Psoas muscle (tissue), 8 donors: ENCODE data around the gene DEPDC1B. TPM values are rescaled to one million over a fixed set of nuclear protein-coding genes. Genes with fewer than 3 reads are reported as not detected.
"Not testable (repeated sequence)": the region's sequence is repeated elsewhere in the genome, so short reads cannot be mapped to it uniquely, and the experiment has no call there.

Experiments used
- ATAC-seq, 4 donors: fragments of 200-7000 bp; cut with Tn5 transposase; one replicate each; pipeline ENCODE4 v1.9.1; 2020; ENCODE audit warnings: moderate library complexity in 3 of 4, mild to moderate bottlenecking in 2 of 4
- DNase-seq, 2 donors: peaks; one replicate each; pipeline ENCODE4 v3.0.0-alpha.2; 2020
- H3K27ac ChIP-seq: fragments of 200-600 bp; one replicate; pipeline ENCODE4 v1.8.0; 2022
- H3K27me3 ChIP-seq, 3 donors: fragments of 200-600 bp in 1 of 3; one replicate each; pipeline versions ENCODE4 v1.6.1 to v1.8.0; 2013 to 2022; ENCODE audit warnings: low read length in 2 of 3, mild to moderate bottlenecking in 2 of 3, moderate library complexity in 1 of 3; ENCODE audit not compliant: insufficient read depth in 3 of 3
- H3K36me3 ChIP-seq, 2 donors: fragments of 200-600 bp in 1 of 2; one replicate each; pipeline versions ENCODE4 v1.6.1 to v1.8.0; 2013 to 2022; ENCODE audit warnings: low read depth in 1 of 2, mild to moderate bottlenecking in 1 of 2, moderate library complexity in 1 of 2; ENCODE audit not compliant: insufficient read depth in 1 of 2
- H3K4me1 ChIP-seq: fragments of 200-600 bp; one replicate; pipeline ENCODE4 v1.8.0; 2022
- H3K4me3 ChIP-seq: fragments of 200-600 bp; one replicate; pipeline ENCODE4 v1.8.0; 2022; ENCODE audit warnings: mild to moderate bottlenecking
- H3K9me3 ChIP-seq: fragments of 200-600 bp; one replicate; pipeline ENCODE4 v1.8.0; 2022
- WGBS, 3 donors: extraction: QIAGEN DNeasy Blood & Tissue Kit; methylation state at CpG; one replicate each; pipeline versions ENCODE4 v1.1.6 to v1.1.7; 2013; 5-methylcytosine and 5-hydroxymethylcytosine counted together
- intact Hi-C, 2 donors: fragments of 100-400 bp; cut with DNase I; formaldehyde crosslinking; loops; one replicate each; pipeline versions ENCODE4 v1.11.0 to v1.14.2; 2022
- polyA plus RNA-seq, 3 donors: library from polyadenylated mRNA; stranded (reverse); fragments of 200-250 nt; gene quantifications; one replicate each; pipeline ENCODE4 v1.2.3, GENCODE V29; 2013
- total RNA-seq, 4 donors: library from RNA; stranded (reverse); fragmentation: NEBNext Ultra II Directional in 2 of 4; extraction: Animal tissue kit (Norgen Biotek cat#: 25700) in 2 of 4; gene quantifications; one replicate each; pipeline versions ENCODE4 v1.2.1 to v1.2.4, GENCODE V29; 2021 to 2023
- TF ChIP-seq, protein P1 (sequence below): fragments of 200-600 bp; IDR thresholded peaks from one replicate; pipeline ENCODE4 v1.8.0; 2022; ENCODE audit warnings: antibody characterized with exemption
- donor health status: healthy with polysubstance abuse.
- donor health status: DM: no; HTN: no; CAD: no; lungs with moderate emphysema.
- donor health status: Bipolar disorder and iron deficiency.
- donor health status: healthy.
- donor health status: DM: yes; HTN: yes; CAD: no.
- donor health status: DM: no; HTN: no; CAD: no.
- donor health status: DM: no; HTN: no; CAD: no.
- donor health status: DM: yes; HTN: yes; CAD: no.

Gene DEPDC1B
- total and polyA plus RNA-seq, 7 donors = 0.05 to 0.15 (median 0.06) TPM; not detected in 4

DNA sequence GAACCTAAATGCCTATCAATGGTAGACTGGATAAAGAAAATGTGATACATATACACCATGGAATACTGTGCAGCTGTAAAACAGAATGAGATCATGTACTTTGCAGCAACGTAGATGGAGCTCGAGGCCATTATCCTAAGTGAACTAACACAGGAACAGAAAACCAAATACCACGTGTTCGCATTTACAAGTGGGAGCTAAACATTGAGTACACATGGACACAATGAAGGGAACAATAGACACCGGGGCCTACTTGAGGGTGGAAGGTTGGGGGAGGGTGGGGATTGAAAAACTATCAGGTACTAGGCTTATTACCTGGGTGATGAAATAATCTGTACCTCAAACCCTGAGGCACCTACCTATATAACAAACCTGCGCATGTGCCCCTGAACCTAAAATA is 22.4 kb upstream of the DEPDC1B start:
- WGBS, 3 donors = 64 to 82% (median 68%) methylated on average over 6 of the region's 6 CpGs
- Histone ChIP-seq H3K9me3 (no peaks in the 10 kb centered on the region), H3K27ac (no peak overlapping the region), H3K4me3 (no peak overlapping the region), H3K4me1 (no peaks in the 10 kb centered on the region), H3K36me3 (no peaks in the 10 kb centered on the region), H3K27me3 (peaks cover 0 to 3% (median 2%) of the 10 kb centered on the region in 3 donors)
- no peak for DNase-seq
- no peak for ATAC-seq
- TF ChIP-seq, protein P1, sequence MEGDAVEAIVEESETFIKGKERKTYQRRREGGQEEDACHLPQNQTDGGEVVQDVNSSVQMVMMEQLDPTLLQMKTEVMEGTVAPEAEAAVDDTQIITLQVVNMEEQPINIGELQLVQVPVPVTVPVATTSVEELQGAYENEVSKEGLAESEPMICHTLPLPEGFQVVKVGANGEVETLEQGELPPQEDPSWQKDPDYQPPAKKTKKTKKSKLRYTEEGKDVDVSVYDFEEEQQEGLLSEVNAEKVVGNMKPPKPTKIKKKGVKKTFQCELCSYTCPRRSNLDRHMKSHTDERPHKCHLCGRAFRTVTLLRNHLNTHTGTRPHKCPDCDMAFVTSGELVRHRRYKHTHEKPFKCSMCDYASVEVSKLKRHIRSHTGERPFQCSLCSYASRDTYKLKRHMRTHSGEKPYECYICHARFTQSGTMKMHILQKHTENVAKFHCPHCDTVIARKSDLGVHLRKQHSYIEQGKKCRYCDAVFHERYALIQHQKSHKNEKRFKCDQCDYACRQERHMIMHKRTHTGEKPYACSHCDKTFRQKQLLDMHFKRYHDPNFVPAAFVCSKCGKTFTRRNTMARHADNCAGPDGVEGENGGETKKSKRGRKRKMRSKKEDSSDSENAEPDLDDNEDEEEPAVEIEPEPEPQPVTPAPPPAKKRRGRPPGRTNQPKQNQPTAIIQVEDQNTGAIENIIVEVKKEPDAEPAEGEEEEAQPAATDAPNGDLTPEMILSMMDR = no peak
- intact Hi-C loops = no loop called here

DNA sequence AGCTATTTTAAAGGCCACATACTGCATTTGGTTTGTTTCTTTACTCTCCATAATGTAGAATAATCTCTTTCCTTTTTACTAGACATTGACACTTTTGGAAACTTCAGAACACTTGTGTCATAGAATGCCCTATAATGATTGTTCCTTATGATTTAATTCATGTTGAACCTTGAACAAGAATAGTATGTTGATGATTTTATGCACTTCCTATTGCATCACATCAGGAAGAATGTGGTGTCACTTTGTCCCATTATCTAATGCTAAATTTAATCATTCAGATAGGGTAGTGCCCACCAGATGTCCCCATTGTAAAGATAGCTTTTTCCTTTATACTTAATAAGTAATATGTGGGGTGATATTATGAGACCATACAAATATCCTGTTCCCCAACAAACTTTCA is 19.4 kb upstream of the DEPDC1B start:
- TF ChIP-seq, protein P1 = no peak

DNA sequence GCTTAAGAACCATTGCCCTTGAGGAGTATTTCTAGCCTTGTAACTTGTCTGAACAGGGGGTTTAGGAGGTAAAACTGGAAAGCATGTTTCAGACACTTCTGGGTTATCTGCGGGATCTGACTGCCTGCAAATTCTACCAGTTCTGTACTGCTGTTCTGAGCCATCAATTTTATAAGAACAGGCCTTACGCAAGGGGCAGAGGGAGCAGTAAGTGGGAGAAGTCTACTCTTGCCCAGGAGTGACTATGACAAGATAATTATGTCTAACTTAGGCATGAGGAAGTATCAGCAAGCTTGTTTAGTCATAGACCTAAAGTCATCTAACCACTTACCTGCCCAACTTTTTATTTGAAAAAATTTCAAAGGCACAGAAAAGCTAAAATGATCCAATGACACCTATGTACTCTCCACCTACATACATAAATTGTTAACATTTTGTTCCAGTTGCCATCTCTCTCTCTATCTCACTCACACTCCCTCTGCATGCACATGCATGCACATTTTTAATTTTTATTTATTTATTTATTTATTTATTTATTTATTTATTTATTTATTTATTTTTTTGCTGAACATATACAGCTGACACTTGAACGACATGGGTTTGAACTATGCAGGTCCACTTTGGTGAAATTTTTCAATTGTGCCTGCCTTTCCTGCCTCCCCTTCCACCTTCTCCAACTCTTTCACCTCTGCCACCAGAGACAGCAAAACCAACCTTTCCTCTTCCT is 18.4 kb upstream of the DEPDC1B start:
- intact Hi-C loops = no loop called here
- no peaks in the 10 kb centered on the region for H3K4me1 ChIP-seq
- ATAC-seq (no peak), DNase-seq (no peak)
- H3K4me3 ChIP-seq = no peak overlapping the region
- no peaks in the 10 kb centered on the region for H3K9me3 ChIP-seq
- H3K27me3 ChIP-seq = peaks cover 0 to 3% (median 0%) of the 10 kb centered on the region in 3 donors
- no peak overlapping the region for H3K27ac ChIP-seq
- TF ChIP-seq, protein P1 = no peak
- H3K36me3 ChIP-seq = no peaks in the 10 kb centered on the region
- WGBS, 3 donors = 80 to 92% (median 84%) methylated on average over 3 of the region's 3 CpGs

More for the DNA sequence above, 19.4 kb upstream of the DEPDC1B start:
- Histone ChIP-seq H3K27me3 (peaks cover 0 to 3% (median 2%) of the 10 kb centered on the region in 3 donors), H3K36me3 (no peaks in the 10 kb centered on the region), H3K27ac (no peak overlapping the region), H3K9me3 (no peaks in the 10 kb centered on the region), H3K4me3 (no peak overlapping the region), H3K4me1 (no peaks in the 10 kb centered on the region)
- ATAC-seq = no peak
- DNase-seq = no peak
- intact Hi-C loops = no loop called here

DNA sequence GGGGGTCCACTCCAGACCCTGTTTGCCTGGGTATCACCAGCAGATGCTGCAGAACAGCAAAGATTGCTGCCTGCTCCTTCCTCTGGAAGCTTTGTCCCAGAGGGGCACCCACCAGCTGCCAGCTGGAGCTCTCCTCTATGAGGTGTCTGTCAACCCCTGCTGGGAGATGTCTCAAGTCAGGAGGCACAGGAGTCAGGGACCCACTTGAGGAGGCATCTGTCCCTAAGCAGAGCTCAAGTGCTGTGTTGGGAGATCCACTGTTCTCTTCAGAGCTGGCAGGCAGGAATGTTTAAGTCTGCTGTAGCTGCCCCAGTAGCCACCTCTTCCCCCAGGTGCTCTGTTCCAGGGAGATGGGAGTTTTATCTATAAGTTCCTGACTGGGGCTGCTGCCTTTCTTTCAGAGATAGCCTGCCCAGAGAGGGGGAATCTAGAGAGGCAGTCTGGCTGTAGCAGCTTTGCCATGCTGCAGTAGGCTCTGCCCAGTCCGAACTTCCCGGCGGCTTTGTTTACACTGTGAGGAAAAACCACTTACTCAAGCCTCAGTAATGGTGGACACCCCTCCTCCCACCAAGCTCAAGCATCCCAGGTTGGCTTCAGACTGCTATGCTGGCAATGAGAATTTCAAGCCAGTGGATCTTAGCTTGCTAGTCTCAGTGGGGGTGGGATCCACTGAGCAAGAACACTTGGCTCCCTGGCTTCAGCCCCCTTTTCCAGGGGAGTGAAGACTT is 15.4 kb upstream of the DEPDC1B start:
- intact Hi-C loops, H3K9me3 ChIP-seq, H3K4me3 ChIP-seq, H3K4me1 ChIP-seq, DNase-seq, H3K27ac ChIP-seq, ATAC-seq, H3K27me3 ChIP-seq, H3K36me3 ChIP-seq: not testable (repeated sequence)
- 62 to 98% (median 95%) methylated on average over 3 of the region's 3 CpGs for WGBS, 3 donors

DNA sequence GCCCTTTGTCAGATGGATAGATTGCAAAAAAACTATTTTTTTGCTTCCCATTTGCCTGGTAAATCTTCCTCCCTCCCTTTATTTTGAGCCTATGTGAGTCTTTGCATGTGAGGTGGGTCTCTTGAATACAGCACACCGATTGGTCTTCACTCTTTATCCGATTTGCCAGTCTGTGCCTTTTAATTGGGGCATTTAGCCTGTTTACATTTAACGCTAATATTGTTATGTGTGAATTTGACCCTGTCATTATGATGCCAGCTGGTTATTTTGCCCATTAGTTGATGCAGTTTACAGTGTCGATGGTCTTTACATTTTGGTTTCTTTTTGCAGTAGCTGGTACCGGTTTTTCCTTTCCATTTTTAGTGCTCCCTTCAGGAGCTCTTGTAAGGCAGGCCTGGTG is 13.0 kb upstream of the DEPDC1B start:
- Histone ChIP-seq H3K4me1 (no peaks in the 10 kb centered on the region), H3K27me3 (no peaks in the 10 kb centered on the region), H3K9me3 (no peaks in the 10 kb centered on the region), H3K36me3 (no peaks in the 10 kb centered on the region), H3K4me3 (no peak overlapping the region), H3K27ac (no peak overlapping the region)
- DNase-seq (no peak), ATAC-seq (no peak)
- intact Hi-C loops = no loop called here
- TF ChIP-seq, protein P1 = no peak
- 89 to 92% (median 90%) methylated on average over 5 of the region's 5 CpGs for WGBS, 3 donors

DNA sequence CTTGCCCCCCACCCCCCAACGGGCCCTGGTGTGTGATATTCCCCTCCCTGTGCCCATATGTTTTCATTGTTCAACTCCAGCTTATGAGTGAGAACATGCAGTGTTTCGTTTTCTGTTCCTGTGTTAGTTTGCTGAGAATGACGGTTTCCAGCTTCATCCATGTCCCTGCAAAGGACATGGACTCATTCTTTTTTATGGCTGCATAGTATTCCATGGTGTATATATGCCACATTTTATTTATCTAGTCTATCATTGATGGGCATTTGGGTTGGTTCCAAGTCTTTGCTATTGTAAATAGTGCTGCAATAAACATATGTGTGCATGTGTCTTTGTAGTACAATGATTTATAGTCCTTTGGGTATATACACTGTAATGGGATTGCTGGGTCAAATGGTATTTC is 11.9 kb upstream of the DEPDC1B start:
- H3K9me3 ChIP-seq, DNase-seq, H3K27me3 ChIP-seq, H3K27ac ChIP-seq, H3K36me3 ChIP-seq, ATAC-seq, intact Hi-C loops, H3K4me1 ChIP-seq, H3K4me3 ChIP-seq: not testable (repeated sequence)
- 76 to 83% (median 76%) methylated on average over 3 of the region's 3 CpGs for WGBS, 3 donors
